ENCODE data around the gene LRRC32. TPM values are rescaled to one million over a fixed set of nuclear protein-coding genes. Genes with fewer than 3 reads are reported as not detected.

The LRRC32 gene
- total and polyA plus RNA-seq, 2 experiments from 2014 or later = 0.42 to 0.58 TPM

GRCh38 chr11:76641905-76642304 is 28.6 kb downstream of the LRRC32 start (continued):
- TF ChIP-seq REST (IDR thresholded peaks at IDR 0.05; ENCODE audit: unreplicated experiment) = no peak
- no peak for TF ChIP-seq JUNB (IDR thresholded peaks at IDR 0.05; ENCODE audit: unreplicated experiment)
- no peak for TF ChIP-seq EZH2phosphoT487 (IDR thresholded peaks at IDR 0.05; ENCODE audit: unreplicated experiment)
- no peak for TF ChIP-seq ZNF114 (CRISPR knock-in tag; IDR thresholded peaks at IDR 0.05)
- TF ChIP-seq POLR2AphosphoS5 (IDR thresholded peaks at IDR 0.05; ENCODE audit: low read depth) = no peak

- H3K4me1 Mint-ChIP-seq = peaks cover 12% of the 10 kb centered on the region
- no peak overlapping the region for H2AFZ ChIP-seq
- no peak for TF ChIP-seq ZNF462 (CRISPR knock-in tag; IDR thresholded peaks at IDR 0.05)
- TF ChIP-seq NANOG (IDR thresholded peaks at IDR 0.05; ENCODE audit: borderline replicate concordance) = no peak
- no peak for TF ChIP-seq POLR2AphosphoS5 (IDR thresholded peaks at IDR 0.05; ENCODE audit: low read depth)
- TF ChIP-seq JUNB (IDR thresholded peaks at IDR 0.05; ENCODE audit: unreplicated experiment) = no peak
- TF ChIP-seq ZNF114 (CRISPR knock-in tag; IDR thresholded peaks at IDR 0.05) = no peak
- TF ChIP-seq REST (IDR thresholded peaks at IDR 0.05; ENCODE audit: unreplicated experiment) = no peak
- no peak for TF ChIP-seq EZH2 (IDR thresholded peaks at IDR 0.05; ENCODE audit: low read depth, unreplicated experiment)
- no peak for TF ChIP-seq STAT1 (IDR thresholded peaks at IDR 0.05; ENCODE audit: unreplicated experiment)
- TF ChIP-seq ZNF331 (CRISPR knock-in tag; IDR thresholded peaks at IDR 0.05; ENCODE audit: low read depth) = no peak
- TF ChIP-seq ETS1 (IDR thresholded peaks at IDR 0.05) = no peak
These were observed 30.0 kb downstream of the LRRC32 start for GRCh38 chr11:76640501-76640900.

More at GRCh38 chr11:76640501-76640900, 30.0 kb downstream of the LRRC32 start:
- H3F3A ChIP-seq (replicated peaks; ENCODE audit: low read depth) = no peaks in the 10 kb centered on the region
- H3K4me3 Mint-ChIP-seq = no peak overlapping the region
- no peaks in the 10 kb centered on the region for H3K4me1 ChIP-seq (ENCODE audit: insufficient read depth)
- H3K4me3 ChIP-seq = no peak overlapping the region
- no peaks in the 10 kb centered on the region for H3K79me2 ChIP-seq (replicated peaks; ENCODE audit: insufficient read depth)
- H3K9me2 ChIP-seq (ENCODE audit: insufficient read depth) = peaks cover 9% of the 10 kb centered on the region; the same call in 1 of the 2 replicates
- no peaks in the 10 kb centered on the region for H3K36me3 ChIP-seq (ENCODE audit: insufficient read depth)
- no peaks in the 10 kb centered on the region; the same call in 2 of the 3 replicates for H3K36me3 Mint-ChIP-seq (ENCODE audit: low read depth)
- peaks cover 3% of the 10 kb centered on the region for H3K27me3 Mint-ChIP-seq (ENCODE audit: insufficient read depth, low read depth, poor library complexity)
- ATAC-seq (peak; percentile 64), DNase-seq (ENCODE audit: low spot score) (no peak)
- no peaks in the 10 kb centered on the region for H4K20me1 ChIP-seq (replicated peaks; ENCODE audit: insufficient read depth)
- no peak overlapping the region for H3K4me2 ChIP-seq
- H3K9me3 Mint-ChIP-seq = no peaks in the 10 kb centered on the region
- no peaks in the 10 kb centered on the region for H3K27me3 ChIP-seq (ENCODE audit: insufficient read depth)
- no peak overlapping the region for H3K27ac Mint-ChIP-seq
- no peak overlapping the region for H3K27ac ChIP-seq (ENCODE audit: low read depth)
